GM23338 (cell line): ENCODE data around the gene BRPF3. TPM values are rescaled to one million over a fixed set of nuclear protein-coding genes. Genes with fewer than 3 reads are reported as not detected.

Source experiments
- ATAC-seq: fragments of 200-7000 bp; cut with Tn5 transposase; 3 replicates; pipeline ENCODE4 v1.9.1; 2020
- DNase-seq: peaks from one replicate; pipeline ENCODE4 v3.0.0-alpha.2; 2015; ENCODE audit warnings: low spot score
- H2AFZ ChIP-seq: fragments of 200-600 bp; sonication (generic); 2 replicates; pipeline ENCODE4 v1.8.0; 2016; ENCODE audit warnings: antibody characterized with exemption, mild to moderate bottlenecking, moderate library complexity
- H3F3A ChIP-seq: fragments of 200-600 bp; sonication (generic); replicated peaks from 2 replicates; pipeline ENCODE4 v1.8.0; 2017; ENCODE audit warnings: antibody characterized with exemption, mixed run types, low read depth
- H3K27ac ChIP-seq: fragments of 200-600 bp; sonication (generic); 2 replicates; pipeline ENCODE4 v1.6.1; 2016; ENCODE audit warnings: low read depth
- H3K27me3 ChIP-seq: fragments of 200-600 bp; sonication (generic); 2 replicates; pipeline ENCODE4 v1.8.0; 2016; ENCODE audit warnings: mild to moderate bottlenecking, mixed run types, moderate library complexity; ENCODE audit not compliant: insufficient read depth
- H3K36me3 ChIP-seq: fragments of 200-600 bp; sonication (generic); 2 replicates; pipeline ENCODE4 v1.8.0; 2016; ENCODE audit warnings: mild to moderate bottlenecking; ENCODE audit not compliant: insufficient read depth
- H3K4me1 ChIP-seq: fragments of 200-600 bp; sonication (generic); 2 replicates; pipeline ENCODE4 v1.8.0; 2016; ENCODE audit warnings: mild to moderate bottlenecking, moderate library complexity; ENCODE audit not compliant: insufficient read depth
- H3K4me2 ChIP-seq: fragments of 200-600 bp; sonication (generic); 2 replicates; pipeline ENCODE4 v1.7.1; 2017; ENCODE audit warnings: mixed run types
- H3K4me3 ChIP-seq: fragments of 200-600 bp; sonication (generic); 2 replicates; pipeline ENCODE4 v1.6.1; 2016; ENCODE audit warnings: mixed run types
- H3K79me2 ChIP-seq: fragments of 200-600 bp; sonication (generic); replicated peaks from 2 replicates; pipeline ENCODE4 v1.8.0; 2017; ENCODE audit warnings: mild to moderate bottlenecking; ENCODE audit not compliant: insufficient read depth
- H3K9me2 ChIP-seq: fragments of 200-600 bp; sonication (generic); 2 replicates; pipeline ENCODE4 v1.8.0; 2017; ENCODE audit not compliant: insufficient read depth
- H4K20me1 ChIP-seq: fragments of 200-600 bp; sonication (generic); replicated peaks from 2 replicates; pipeline ENCODE4 v1.8.0; 2017; ENCODE audit warnings: mild to moderate bottlenecking; ENCODE audit not compliant: insufficient read depth
- H3K27ac Mint-ChIP-seq: 2 replicates; pipeline ENCODE4 v1.8.0; 2020; ENCODE audit warnings: inconsistent platforms, mild to moderate bottlenecking, moderate library complexity, mixed read lengths
- H3K27me3 Mint-ChIP-seq: 3 replicates; pipeline ENCODE4 v1.8.0; 2022; ENCODE audit warnings: low read depth, mild to moderate bottlenecking, moderate library complexity, mixed read lengths, inconsistent platforms; ENCODE audit not compliant: insufficient read depth, poor library complexity
- H3K36me3 Mint-ChIP-seq: 3 replicates; pipeline ENCODE4 v1.8.0; 2021; ENCODE audit warnings: low read depth, mild to moderate bottlenecking, inconsistent platforms, moderate library complexity, mixed read lengths
- H3K4me1 Mint-ChIP-seq: 3 replicates; pipeline ENCODE4 v1.8.0; 2020; ENCODE audit warnings: mild to moderate bottlenecking, inconsistent platforms, mixed read lengths
- H3K4me3 Mint-ChIP-seq: 3 replicates; pipeline ENCODE4 v1.8.0; 2021; ENCODE audit warnings: moderate library complexity, mild to moderate bottlenecking, inconsistent platforms, mixed read lengths
- H3K9me3 Mint-ChIP-seq: 3 replicates; pipeline ENCODE4 v1.8.0; 2020; ENCODE audit warnings: moderate library complexity, mild to moderate bottlenecking, inconsistent platforms, mixed read lengths
- CREB1 ChIP-seq: fragments of 250-450 bp; sonication (Bioruptor Pico); IDR thresholded peaks from 2 replicates; pipeline ENCODE4 v1.5.0; 2020; ENCODE audit warnings: low read depth, mild to moderate bottlenecking, moderate library complexity
- CTCF ChIP-seq, 2 experiments: fragments of 200-600 bp in 1 of 2; sonication (generic) in 1 of 2; conservative IDR thresholded peaks; 2 replicates each; pipeline versions ENCODE4 v1.5.1 to v1.6.1; 2016 to 2017; ENCODE audit warnings: antibody characterized with exemption in 2 of 2, low read depth in 2 of 2, mild to moderate bottlenecking in 2 of 2, moderate library complexity in 1 of 2
- ETS1 ChIP-seq: IDR thresholded peaks from 2 replicates; pipeline ENCODE4 v1.6.1; 2016; ENCODE audit warnings: antibody characterized with exemption
- EZH2 ChIP-seq: fragments of 200-600 bp; sonication (generic); IDR thresholded peaks from one replicate; pipeline ENCODE4 v1.8.0; 2017; ENCODE audit warnings: antibody characterized with exemption, mild to moderate bottlenecking, low read depth; ENCODE audit not compliant: unreplicated experiment
- EZH2phosphoT487 ChIP-seq: fragments of 200-600 bp; sonication (generic); IDR thresholded peaks from one replicate; pipeline ENCODE4 v1.8.1; 2018; ENCODE audit warnings: antibody characterized with exemption; ENCODE audit not compliant: unreplicated experiment
- JUNB ChIP-seq: IDR thresholded peaks from one replicate; pipeline ENCODE4 v1.6.1; 2016; ENCODE audit warnings: antibody characterized with exemption; ENCODE audit not compliant: unreplicated experiment
- NANOG ChIP-seq: IDR thresholded peaks from 2 replicates; pipeline ENCODE4 v1.6.1; 2016; ENCODE audit warnings: antibody characterized with exemption, borderline replicate concordance
- POLR2AphosphoS5 ChIP-seq: IDR thresholded peaks from 2 replicates; pipeline ENCODE4 v1.6.1; 2016; ENCODE audit warnings: antibody characterized with exemption, low read depth
- REST ChIP-seq: IDR thresholded peaks from one replicate; pipeline ENCODE4 v1.6.1; 2018; ENCODE audit warnings: antibody characterized with exemption; ENCODE audit not compliant: unreplicated experiment
- STAT1 ChIP-seq: IDR thresholded peaks from one replicate; pipeline ENCODE4 v1.6.1; 2016; ENCODE audit warnings: antibody characterized with exemption; ENCODE audit not compliant: unreplicated experiment
- ZNF114 ChIP-seq: fragments of 250-450 bp; sonication (Bioruptor Pico); IDR thresholded peaks from 2 replicates; pipeline ENCODE4 v1.5.0; 2020; ENCODE audit warnings: mild to moderate bottlenecking, moderate library complexity
- ZNF331 ChIP-seq: fragments of 250-450 bp; sonication (Bioruptor Pico); IDR thresholded peaks from 2 replicates; pipeline ENCODE4 v1.5.0; 2020; ENCODE audit warnings: low read depth, mild to moderate bottlenecking, moderate library complexity
- ZNF462 ChIP-seq: fragments of 250-450 bp; sonication (Bioruptor Pico); IDR thresholded peaks from 2 replicates; pipeline ENCODE4 v1.5.0; 2020; ENCODE audit warnings: mild to moderate bottlenecking, moderate library complexity
- polyA plus RNA-seq: library from polyadenylated mRNA; unstranded; fragments of >200 nt; fragmentation: Nextera tagmentation; extraction: Ambion mirVana; gene quantifications from 2 replicates; pipeline ENCODE4 v1.2.1, GENCODE V29; 2016
- total RNA-seq: library from RNA; depleted of rRNA; stranded (reverse); fragments of >200 nt; shearing (Covaris generic); gene quantifications from 2 replicates; pipeline ENCODE4 v1.2.3, GENCODE V29; 2014

Gene BRPF3
- total and polyA plus RNA-seq, 2 experiments from 2014 or later, result 11.8 to 33.2 TPM

- Mint-ChIP-seq H3K9me3 (peaks cover 18% of the 10 kb centered on the region; the same call in 2 of the 3 replicates), H3K27ac (no peak overlapping the region), H3K4me3 (no peak overlapping the region), H3K36me3 (peaks cover 2% of the 10 kb centered on the region; the same call in 1 of the 3 replicates), H3K4me1 (no peaks in the 10 kb centered on the region), H3K27me3 (no peaks in the 10 kb centered on the region)
- no peaks in the 10 kb centered on the region for H3K79me2 ChIP-seq
- H3K4me1 ChIP-seq, result no peaks in the 10 kb centered on the region
- no peak for DNase-seq
- H2AFZ ChIP-seq, result no peak overlapping the region
- no peak for ATAC-seq
- no peaks in the 10 kb centered on the region for H3F3A ChIP-seq
- no peaks in the 10 kb centered on the region for H3K27me3 ChIP-seq
- no peaks in the 10 kb centered on the region for H3K9me2 ChIP-seq
- no peaks in the 10 kb centered on the region; the same call in 1 of the 2 replicates for H3K36me3 ChIP-seq
- TF ChIP-seq REST, result no peak
- TF ChIP-seq JUNB, result no peak
- TF ChIP-seq STAT1, result no peak
- TF ChIP-seq CTCF (conservative IDR thresholded peaks at IDR 0.05; ENCODE audit: low read depth in 2 of 2), result no peak
- TF ChIP-seq EZH2, result no peak
- TF ChIP-seq ZNF114, result no peak
- no peak for TF ChIP-seq NANOG
- no peak for TF ChIP-seq POLR2AphosphoS5
- no peak for TF ChIP-seq ZNF462
- TF ChIP-seq ETS1, result no peak
- TF ChIP-seq EZH2phosphoT487, result no peak
- no peak for TF ChIP-seq CREB1 (CRISPR knock-in tag)
- TF ChIP-seq ZNF331 (CRISPR knock-in tag), result no peak
- H4K20me1 ChIP-seq, result no peaks in the 10 kb centered on the region
- H3K27ac ChIP-seq, result no peak overlapping the region
- H3K4me3 ChIP-seq, result no peak overlapping the region
- no peak overlapping the region for H3K4me2 ChIP-seq
Observed at GRCh38 chr6:36155662-36156061, 40.9 kb upstream of the BRPF3 start.
